A549 (cell line): ENCODE measurements around the gene C17orf78. TPM values are rescaled to one million over a fixed set of nuclear protein-coding genes. Genes with fewer than 3 reads are reported as not detected.

Source experiments
- ATAC-seq, 2 experiments: fragments of 200-7000 bp in 1 of 2; fragments of >200 bp in 1 of 2; cut with Nextera tagmentation in 1 of 2; cut with Tn5 transposase in 1 of 2; 3 replicates each; pipeline versions ENCODE4 v1.8.0 to v1.9.1; 2018 to 2020; ENCODE audit warnings: mild to moderate bottlenecking in 1 of 2, moderate library complexity in 1 of 2
- CTCF ChIA-PET: fragments of 300-600 bp; sonication (Branson Sonifier 250); formaldehyde crosslinking; extraction: SDS; loops from one replicate; lab custom pipeline; 2021; ENCODE audit warnings: antibody characterized with exemption, inconsistent platforms; lab: Yijun Ruan, JAX
- POLR2A ChIA-PET: fragments of 350-600 bp; formaldehyde crosslinking; extraction: SDS; loops from one replicate; lab custom pipeline; 2021; ENCODE audit warnings: antibody characterized with exemption, inconsistent platforms; lab: Yijun Ruan, JAX
- DNase-seq, 2 experiments: peaks; one replicate each; pipeline versions ENCODE4 v3.0.0 to v3.0.0-alpha.2; 2011 to 2016; ENCODE audit warnings: low read depth in 1 of 2, low spot score in 1 of 2
- FAIRE-seq: peaks from 2 replicates; lab custom pipeline; 2011; peaks lifted over from hg19 to GRCh38; lab: Jason Lieb, UNC
- H3K27ac ChIP-seq, 2 experiments: fragments of >200 bp; sonication (Bioruptor Twin); formaldehyde crosslinking; 3 replicates each; pipeline ENCODE4 v1.5.1; 2016 to 2017
- H3K4me1 ChIP-seq: fragments of >200 bp; sonication (Bioruptor Twin); formaldehyde crosslinking; 3 replicates; pipeline ENCODE4 v1.6.1; 2016
- H3K4me2 ChIP-seq: fragments of >200 bp; sonication (Bioruptor Twin); formaldehyde crosslinking; 3 replicates; pipeline ENCODE4 v1.6.1; 2016
- H3K4me3 ChIP-seq: fragments of >200 bp; sonication (Bioruptor Twin); formaldehyde crosslinking; 3 replicates; pipeline ENCODE4 v1.5.1; 2016
- H3K9me3 ChIP-seq: fragments of >200 bp; sonication (Bioruptor Twin); formaldehyde crosslinking; 3 replicates; pipeline ENCODE4 v1.6.1; 2016
- BCL3 ChIP-seq: fragments of >200 bp; sonication (Bioruptor Twin); formaldehyde crosslinking; IDR thresholded peaks from 3 replicates; pipeline ENCODE4 v1.6.1; 2016
- CBX2 ChIP-seq: fragments of 200-600 bp; sonication (generic); IDR thresholded peaks from 2 replicates; pipeline ENCODE4 v1.6.1; 2016; ENCODE audit warnings: low read depth, mild to moderate bottlenecking, borderline replicate concordance
- CBX8 ChIP-seq: fragments of 200-600 bp; sonication (generic); IDR thresholded peaks from 2 replicates; pipeline ENCODE4 v1.6.1; 2016
- CHD2 ChIP-seq: fragments of 150-350 bp; IDR thresholded peaks from 2 replicates; pipeline ENCODE4 v1.6.1; 2014; ENCODE audit warnings: low read length; ENCODE audit not compliant: partially characterized antibody
- CTCF ChIP-seq: fragments of >200 bp; sonication (Bioruptor Twin); formaldehyde crosslinking; IDR thresholded peaks from 3 replicates; pipeline ENCODE4 v1.5.1; 2016
- EHF ChIP-seq: fragments of 250-450 bp; sonication (Bioruptor Pico); IDR thresholded peaks from 2 replicates; pipeline ENCODE4 v1.5.0; 2020; ENCODE audit warnings: mild to moderate bottlenecking
- ELK1 ChIP-seq: fragments of 150-350 bp; IDR thresholded peaks from 2 replicates; pipeline ENCODE4 v1.6.1; 2014; ENCODE audit warnings: low read depth, mild to moderate bottlenecking, low read length
- HDAC2 ChIP-seq: fragments of 200-600 bp; sonication (generic); IDR thresholded peaks from 2 replicates; pipeline ENCODE4 v1.6.1; 2016
- HMGXB4 ChIP-seq: fragments of 250-450 bp; sonication (Bioruptor Pico); IDR thresholded peaks from 2 replicates; pipeline ENCODE4 v1.5.0; 2021; ENCODE audit warnings: mild to moderate bottlenecking, moderate library complexity, borderline replicate concordance
- JUN ChIP-seq, 2 experiments: fragments of >200 bp; sonication (Bioruptor Twin); formaldehyde crosslinking; IDR thresholded peaks; 2 replicates in 1 of 2; 3 replicates in 1 of 2; pipeline ENCODE4 v1.6.1; 2016 to 2017
- KDM1A ChIP-seq: fragments of 200-600 bp; sonication (generic); IDR thresholded peaks from 2 replicates; pipeline ENCODE4 v1.6.1; 2016; ENCODE audit warnings: low read depth, mild to moderate bottlenecking
- RAD21 ChIP-seq, 2 experiments: fragments of >200 bp in 1 of 2; sonication (Bioruptor Twin) in 1 of 2; formaldehyde crosslinking in 1 of 2; IDR thresholded peaks in 1 of 2; conservative IDR thresholded peaks in 1 of 2; 2 replicates in 1 of 2; 3 replicates in 1 of 2; pipeline ENCODE4 v1.6.1; 2012 to 2018; ENCODE audit warnings: inconsistent platforms in 1 of 2
- SREBF2 ChIP-seq: fragments of 450-650 bp; IDR thresholded peaks from 2 replicates; pipeline ENCODE4 v1.6.1; 2014; ENCODE audit warnings: mild to moderate bottlenecking, moderate library complexity
- TP53 ChIP-seq: fragments of 250-450 bp; sonication (Bioruptor Pico); IDR thresholded peaks from 2 replicates; pipeline ENCODE4 v1.5.0; 2021; ENCODE audit warnings: mild to moderate bottlenecking, moderate library complexity
- ZNF302 ChIP-seq: fragments of 250-450 bp; sonication (Bioruptor Pico); IDR thresholded peaks from 2 replicates; pipeline ENCODE4 v1.9.0; 2021; ENCODE audit warnings: inconsistent platforms, mild to moderate bottlenecking, moderate library complexity
- WGBS: methylation state at CpG from one replicate; pipeline ENCODE4 v1.1.6; 2017; ENCODE audit errors: missing lambda C conversion rate; 5-methylcytosine and 5-hydroxymethylcytosine counted together
- polyA plus RNA-seq, 4 experiments: library from polyadenylated mRNA; depleted of rRNA in 3 of 4; stranded (reverse); fragments of >200 nt; fragmentation: RNase III in 1 of 4; extraction: RNeasy Plus Mini Kit Qiagen cat#74134 plus additional on column Dnase treatment in 1 of 4; gene quantifications; 2 replicates in 3 of 4; 3 replicates in 1 of 4; pipeline ENCODE4 v1.2.3, GENCODE V29; 2011 to 2017

C17orf78 gene
- polyA plus RNA-seq, 2 of the 4 experiments (the other 2 are of a cell fraction): not detected

- FAIRE-seq (no peak), ATAC-seq (peak; percentile 76 to 78; a peak in 4 of 6 replicates), DNase-seq (peak in 1 of 2 experiments; percentile 35)
- Histone ChIP-seq H3K4me1 (no peaks in the 10 kb centered on the region), H3K4me2 (no peak overlapping the region), H3K4me3 (no peak overlapping the region), H3K27ac (no peak overlapping the region), H3K9me3 (no peaks in the 10 kb centered on the region)
- ChIA-PET POLR2A (no interaction called here), CTCF (interaction anchor here (0.8 to 1.2 kb wide), 4 partner anchors 19 to 44 kb away, joined by 3 to 6 read pairs (median 3); no protein-coding TSS in a partner anchor)
- WGBS: 89% methylated on average over 7 of the region's 7 CpGs
- TF ChIP-seq CTCF (peak; percentile 28; the same call in 2 of the 3 replicates), BCL3 (0 out of 3 replicates have a peak, but pooled peaks have one; percentile 10), RAD21 (conservative IDR thresholded peaks at IDR 0.05 in 1 of 2, IDR thresholded peaks at IDR 0.05 in 1 of 2) (0 out of 5 replicates have a peak, but pooled peaks of 1 of the 2 experiments have one; percentile 14), CBX2 (no peak), ZNF302 (CRISPR knock-in tag) (no peak)
These were observed 38.2 kb downstream of the C17orf78 start for GRCh38 chr17:37413875-37414519.

GRCh38 chr17:37417852-37418251, 42.1 kb downstream of the C17orf78 start:
- FAIRE-seq (no peak), ATAC-seq (no peak), DNase-seq (no peak)
- peaks cover 4% of the 10 kb centered on the region; the same call in 2 of the 3 replicates for H3K4me1 ChIP-seq
- ChIA-PET POLR2A (no interaction called here), CTCF (interaction anchor here (0.6 to 5.9 kb wide), 4 partner anchors 13 to 1914 kb away, joined by 3 to 30 read pairs (median 4); no protein-coding TSS in a partner anchor)
- no peak overlapping the region for H3K4me2 ChIP-seq
- 59% methylated on average over 2 of the region's 2 CpGs for WGBS
- no peaks in the 10 kb centered on the region for H3K9me3 ChIP-seq
- TF ChIP-seq EHF (no peak), TP53 (CRISPR knock-in tag) (no peak), CBX8 (no peak), HMGXB4 (CRISPR knock-in tag) (no peak), JUN (IDR thresholded peaks at IDR 0.05) (no peak), KDM1A (no peak), HDAC2 (no peak), ELK1 (no peak), CHD2 (no peak), SREBF2 (no peak)
- no peak overlapping the region for H3K27ac ChIP-seq
- no peak overlapping the region for H3K4me3 ChIP-seq
